Kidney epithelial cell (primary cell): ENCODE data around the gene ERAP2. TPM values are rescaled to one million over a fixed set of nuclear protein-coding genes. Genes with fewer than 3 reads are reported as not detected.

ENCODE experiments used
- DNase-seq: peaks from one replicate; pipeline ENCODE4 v3.0.0-alpha.2; 2010; ENCODE audit warnings: low read depth
- H3K27me3 ChIP-seq: 2 replicates; pipeline ENCODE4 v1.6.0; 2011; ENCODE audit warnings: low read length; ENCODE audit not compliant: control insufficient read depth, insufficient read depth
- H3K36me3 ChIP-seq: 2 replicates; pipeline ENCODE4 v1.5.1; 2011; ENCODE audit warnings: low read length; ENCODE audit not compliant: control insufficient read depth, insufficient read depth
- H3K4me3 ChIP-seq: 2 replicates; pipeline ENCODE4 v1.5.1; 2011; ENCODE audit warnings: low read depth, mild to moderate bottlenecking, control low read depth, low read length
- total RNA-seq: library from RNA; depleted of rRNA; stranded (reverse); fragments of >200 nt; gene quantifications from 2 replicates; pipeline ENCODE4 v1.2.3, GENCODE V29; 2015
- TF ChIP-seq, protein P1 (sequence below): IDR thresholded peaks from 2 replicates; pipeline ENCODE4 v1.5.1; 2011; ENCODE audit warnings: mild to moderate bottlenecking, moderate library complexity, low read length, control low read depth, inconsistent platforms; ENCODE audit not compliant: insufficient read depth, poor library complexity, severe bottlenecking

The ERAP2 gene
- total RNA-seq, 1 donor from 2014 or later = 19.1 TPM

DNA sequence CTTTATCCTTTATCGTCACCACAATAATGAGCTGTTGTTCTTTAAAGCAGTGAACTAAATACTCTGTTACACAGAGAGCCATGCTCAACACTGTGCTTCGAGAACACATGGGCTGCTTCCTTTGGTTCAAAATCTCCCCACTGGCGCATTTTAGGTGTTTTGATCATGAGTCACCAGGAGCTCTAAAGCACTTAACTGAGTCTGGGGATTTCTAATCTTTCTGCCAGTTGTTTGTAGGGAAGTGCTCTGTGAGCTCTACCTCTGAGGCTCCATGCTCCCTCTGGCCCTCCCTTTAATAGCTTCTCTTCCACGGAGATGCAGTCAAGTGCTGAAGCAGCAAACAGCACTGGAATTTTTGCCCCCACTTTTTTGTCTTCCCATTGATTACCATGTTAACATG, 17.0 kb downstream of the ERAP2 start:
- no peaks in the 10 kb centered on the region for H3K36me3 ChIP-seq
- H3K4me3 ChIP-seq = no peak overlapping the region
- no peaks in the 10 kb centered on the region for H3K27me3 ChIP-seq
- TF ChIP-seq, protein P1, sequence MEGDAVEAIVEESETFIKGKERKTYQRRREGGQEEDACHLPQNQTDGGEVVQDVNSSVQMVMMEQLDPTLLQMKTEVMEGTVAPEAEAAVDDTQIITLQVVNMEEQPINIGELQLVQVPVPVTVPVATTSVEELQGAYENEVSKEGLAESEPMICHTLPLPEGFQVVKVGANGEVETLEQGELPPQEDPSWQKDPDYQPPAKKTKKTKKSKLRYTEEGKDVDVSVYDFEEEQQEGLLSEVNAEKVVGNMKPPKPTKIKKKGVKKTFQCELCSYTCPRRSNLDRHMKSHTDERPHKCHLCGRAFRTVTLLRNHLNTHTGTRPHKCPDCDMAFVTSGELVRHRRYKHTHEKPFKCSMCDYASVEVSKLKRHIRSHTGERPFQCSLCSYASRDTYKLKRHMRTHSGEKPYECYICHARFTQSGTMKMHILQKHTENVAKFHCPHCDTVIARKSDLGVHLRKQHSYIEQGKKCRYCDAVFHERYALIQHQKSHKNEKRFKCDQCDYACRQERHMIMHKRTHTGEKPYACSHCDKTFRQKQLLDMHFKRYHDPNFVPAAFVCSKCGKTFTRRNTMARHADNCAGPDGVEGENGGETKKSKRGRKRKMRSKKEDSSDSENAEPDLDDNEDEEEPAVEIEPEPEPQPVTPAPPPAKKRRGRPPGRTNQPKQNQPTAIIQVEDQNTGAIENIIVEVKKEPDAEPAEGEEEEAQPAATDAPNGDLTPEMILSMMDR = no peak
- peak; percentile 78 for DNase-seq

DNA sequence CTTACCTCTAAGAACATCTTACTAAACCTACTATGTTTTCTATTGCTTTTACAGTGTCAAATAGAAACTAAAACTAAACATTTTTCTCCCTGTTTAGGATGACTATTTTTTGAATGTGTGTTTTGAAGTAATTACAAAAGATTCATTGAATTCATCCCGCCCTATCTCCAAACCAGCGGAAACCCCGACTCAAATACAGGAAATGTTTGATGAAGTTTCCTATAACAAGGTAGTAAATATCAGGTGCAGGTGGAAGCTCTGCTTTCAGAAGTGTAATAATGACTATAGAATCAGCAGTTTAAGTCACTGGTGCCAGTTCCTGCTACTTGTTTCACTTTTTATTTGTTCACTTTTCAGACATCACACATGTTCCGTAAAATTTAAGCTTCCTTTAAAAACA, 20.0 kb downstream of the ERAP2 start:
- Histone ChIP-seq H3K4me3 (no peak overlapping the region), H3K27me3 (no peaks in the 10 kb centered on the region), H3K36me3 (no peaks in the 10 kb centered on the region)
- TF ChIP-seq, protein P1 = no peak
- DNase-seq = no peak

DNA sequence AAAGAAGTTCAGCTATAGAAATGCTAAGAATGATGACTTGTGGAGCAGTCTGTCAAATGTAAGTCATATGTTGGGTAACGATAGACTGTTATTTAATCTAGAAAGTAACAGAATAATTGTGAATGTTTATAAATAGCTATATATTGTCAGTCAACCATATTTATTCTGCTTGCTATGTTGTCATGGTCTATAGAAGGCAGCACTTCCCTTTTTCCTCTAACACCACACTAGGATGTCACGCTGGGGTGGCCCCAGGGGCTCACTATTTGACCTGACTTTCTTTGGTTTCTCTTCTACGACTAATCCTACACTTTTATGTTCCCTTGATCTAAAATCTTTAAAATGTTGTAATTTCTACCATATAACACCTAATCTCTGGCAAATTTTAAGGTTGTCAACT, 20.5 kb downstream of the ERAP2 start:
- TF ChIP-seq, protein P1 = no peak
- Histone ChIP-seq H3K27me3 (no peaks in the 10 kb centered on the region), H3K4me3 (no peak overlapping the region), H3K36me3 (no peaks in the 10 kb centered on the region)
- no peak for DNase-seq

DNA sequence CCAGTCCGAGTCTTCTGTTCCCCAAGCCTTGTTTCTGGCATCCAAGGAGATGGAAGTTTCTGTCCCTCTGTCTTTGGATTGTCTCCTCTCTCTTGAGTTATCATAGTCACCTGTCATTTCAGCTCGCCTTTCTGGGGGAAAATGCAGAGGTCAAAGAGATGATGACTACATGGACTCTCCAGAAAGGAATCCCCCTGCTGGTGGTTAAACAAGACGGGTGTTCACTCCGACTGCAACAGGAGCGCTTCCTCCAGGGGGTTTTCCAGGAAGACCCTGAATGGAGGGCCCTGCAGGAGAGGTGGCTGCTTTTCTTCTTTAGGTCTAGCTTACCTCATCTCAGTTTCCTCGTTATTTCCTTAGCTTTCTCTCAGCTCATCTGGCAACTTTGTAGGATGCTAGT, 25.1 kb downstream of the ERAP2 start:
- no peak overlapping the region for H3K4me3 ChIP-seq
- H3K27me3 ChIP-seq = no peaks in the 10 kb centered on the region
- TF ChIP-seq, protein P1 = no peak
- H3K36me3 ChIP-seq = peaks cover 1% of the 10 kb centered on the region
- no peak for DNase-seq

DNA sequence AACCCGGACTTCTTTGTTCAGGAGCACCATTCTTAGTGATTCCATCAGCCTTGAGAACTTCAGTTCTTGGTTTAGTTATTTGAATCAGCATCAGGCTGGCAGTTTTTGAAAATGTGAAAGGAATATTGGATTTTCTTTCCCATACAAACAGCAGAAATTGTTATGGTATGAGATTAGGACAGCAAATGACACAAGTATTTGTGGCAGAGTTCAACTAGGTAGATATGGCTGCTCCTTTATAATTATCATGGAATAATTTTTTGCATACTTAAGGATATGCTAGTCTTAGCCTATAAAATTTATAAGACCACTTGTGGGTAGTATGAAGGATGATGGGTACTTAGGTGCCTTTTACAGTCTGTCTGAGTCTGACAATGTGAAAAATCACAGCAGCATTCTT, 25.5 kb downstream of the ERAP2 start:
- Histone ChIP-seq H3K27me3 (no peaks in the 10 kb centered on the region), H3K4me3 (no peak overlapping the region), H3K36me3 (peaks cover 1% of the 10 kb centered on the region)
- no peak for DNase-seq
- TF ChIP-seq, protein P1 = no peak

DNA sequence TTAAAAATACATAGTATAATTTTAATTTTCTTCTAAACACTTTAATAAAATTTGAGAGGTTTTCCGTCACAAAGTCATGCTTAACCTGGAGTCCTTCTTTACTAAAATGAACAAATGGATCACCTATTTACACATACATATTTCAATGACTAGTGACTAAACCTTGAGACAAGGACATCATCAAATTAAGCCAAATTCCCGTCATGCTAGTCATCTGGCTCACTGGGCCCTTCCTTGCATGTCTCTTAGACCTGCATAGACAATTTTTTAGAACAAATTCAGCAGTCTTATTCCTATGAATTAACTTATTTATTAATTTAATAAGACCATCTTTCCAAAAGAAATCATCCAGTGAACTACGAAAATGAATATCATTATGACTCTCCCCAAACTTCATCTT, 26.6 kb downstream of the ERAP2 start:
- Histone ChIP-seq H3K27me3 (no peaks in the 10 kb centered on the region), H3K4me3 (no peak overlapping the region), H3K36me3 (peaks cover 1% of the 10 kb centered on the region)
- DNase-seq = no peak
- TF ChIP-seq, protein P1 = no peak
